Loucy (cell line): ENCODE results near the gene RSPH10B.

ENCODE experiments used
- CTCF ChIP-seq: fragments of 200-600 bp; sonication (generic); conservative IDR thresholded peaks from 2 replicates; pipeline ENCODE4 v1.5.1; 2014; ENCODE audit warnings: mild to moderate bottlenecking, antibody characterized with exemption, low read length
- EZH2phosphoT487 ChIP-seq: fragments of 200-600 bp; IDR thresholded peaks from 2 replicates; pipeline ENCODE4 v1.6.1; 2018; ENCODE audit warnings: antibody characterized with exemption, mild to moderate bottlenecking, moderate library complexity, borderline replicate concordance

- TF ChIP-seq CTCF (no peak), EZH2phosphoT487 (no peak)
Observed at GRCh38 chr7:6012355-6013104, 42.0 kb upstream of the RSPH10B start.
